A549 (cell line): ENCODE results near the gene PDF.

ENCODE experiments used
- CTCF ChIP-seq: fragments of >200 bp; sonication (Bioruptor Twin); formaldehyde crosslinking; IDR thresholded peaks from 3 replicates; pipeline ENCODE4 v1.5.1; 2016
- ESRRA ChIP-seq: fragments of 150-350 bp; IDR thresholded peaks from 2 replicates; pipeline ENCODE4 v1.6.1; 2014; ENCODE audit warnings: mild to moderate bottlenecking, low read length, borderline replicate concordance
- MAFK ChIP-seq: fragments of 450-650 bp; IDR thresholded peaks from 2 replicates; pipeline ENCODE4 v1.6.1; 2014; ENCODE audit not compliant: partially characterized antibody
- POLR2A ChIP-seq: IDR thresholded peaks from 2 replicates; pipeline ENCODE4 v1.6.1; 2012; ENCODE audit warnings: mild to moderate bottlenecking, low read length
- SREBF2 ChIP-seq: fragments of 450-650 bp; IDR thresholded peaks from 2 replicates; pipeline ENCODE4 v1.6.1; 2014; ENCODE audit warnings: mild to moderate bottlenecking, moderate library complexity

- TF ChIP-seq ESRRA = no peak
- TF ChIP-seq MAFK = no peak
- no peak for TF ChIP-seq CTCF
- no peak for TF ChIP-seq POLR2A
- TF ChIP-seq SREBF2 = no peak
Observed at GRCh38 chr16:69311533-69312387, 18.6 kb downstream of the PDF start.
